Aorta (tissue), 5 donors: Measurements from ENCODE around the gene FAM118B. TPM values are rescaled to one million over a fixed set of nuclear protein-coding genes. Genes with fewer than 3 reads are reported as not detected.
"Not testable (repeated sequence)": the region's sequence is repeated elsewhere in the genome, so short reads cannot be mapped to it uniquely, and the experiment has no call there.

Source experiments
- ATAC-seq: fragments of 200-7000 bp; cut with Tn5 transposase; one replicate; pipeline ENCODE4 v1.9.1; 2022; ENCODE audit warnings: moderate library complexity; ENCODE audit not compliant: low FRiP score
- DNase-seq, 2 donors: peaks; one replicate each; pipeline ENCODE4 v3.0.0-alpha.2; 2020
- H3K27ac ChIP-seq, 2 donors: one replicate each; pipeline ENCODE4 v1.5.1; 2013; ENCODE audit warnings: low read length in 2 of 2, mild to moderate bottlenecking in 2 of 2, moderate library complexity in 2 of 2, control low read depth in 1 of 2, inconsistent platforms in 1 of 2, low read depth in 1 of 2
- H3K27me3 ChIP-seq, 2 donors: one replicate each; pipeline ENCODE4 v1.6.1; 2013; ENCODE audit warnings: control low read depth in 1 of 2, low read length in 1 of 2, mild to moderate bottlenecking in 1 of 2, moderate library complexity in 1 of 2; ENCODE audit not compliant: insufficient read depth in 2 of 2, control insufficient read depth in 1 of 2
- H3K36me3 ChIP-seq, 2 donors: one replicate each; pipeline ENCODE4 v1.6.1; 2013; ENCODE audit warnings: control low read depth in 1 of 2, low read length in 1 of 2, mild to moderate bottlenecking in 1 of 2; ENCODE audit not compliant: insufficient read depth in 2 of 2, control insufficient read depth in 1 of 2
- H3K4me1 ChIP-seq, 2 donors: one replicate each; pipeline ENCODE4 v1.6.1; 2013; ENCODE audit warnings: low read length in 2 of 2, control low read depth in 1 of 2, mild to moderate bottlenecking in 1 of 2, moderate library complexity in 1 of 2; ENCODE audit not compliant: insufficient read depth in 2 of 2, control insufficient read depth in 1 of 2
- H3K4me3 ChIP-seq, 2 donors: one replicate each; pipeline ENCODE4 v1.5.1; 2013; ENCODE audit warnings: low read length in 2 of 2, control low read depth in 1 of 2, mild to moderate bottlenecking in 1 of 2
- H3K9me3 ChIP-seq: one replicate; pipeline ENCODE4 v1.6.1; 2013; ENCODE audit warnings: mild to moderate bottlenecking, low read length; ENCODE audit not compliant: control insufficient read depth
- WGBS, 2 donors: extraction: QIAGEN DNeasy Blood & Tissue Kit; methylation state at CpG; one replicate each; pipeline ENCODE4 v1.1.7; 2013; 5-methylcytosine and 5-hydroxymethylcytosine counted together
- intact Hi-C, 2 donors: fragments of 100-400 bp; cut with DNase I; formaldehyde crosslinking; loops; one replicate each; pipeline versions ENCODE4 v1.14.2 to v1.15.0; 2022
- polyA plus RNA-seq, 2 donors: library from polyadenylated mRNA; stranded (reverse); fragments of 200-250 nt; gene quantifications; one replicate each; pipeline ENCODE4 v1.2.3, GENCODE V29; 2013
- total RNA-seq, 2 donors: library from RNA; stranded (reverse); fragmentation: NEBNext Ultra II Directional; extraction: Animal tissue kit (Norgen Biotek cat#: 25700); gene quantifications; one replicate each; pipeline ENCODE4 v1.2.1, GENCODE V29; 2021
- donor health status: healthy with polysubstance abuse.
- donor health status: Bipolar disorder and iron deficiency.
- donor health status: DM: no; HTN: no; CAD: no.
- donor health status: DM: no; HTN: no; CAD: no.
- donor health status: DM: yes; HTN: yes; CAD: no.

FAM118B gene
- total and polyA plus RNA-seq, 4 donors: 11.9 to 21.9 (median 16.6) TPM

DNA sequence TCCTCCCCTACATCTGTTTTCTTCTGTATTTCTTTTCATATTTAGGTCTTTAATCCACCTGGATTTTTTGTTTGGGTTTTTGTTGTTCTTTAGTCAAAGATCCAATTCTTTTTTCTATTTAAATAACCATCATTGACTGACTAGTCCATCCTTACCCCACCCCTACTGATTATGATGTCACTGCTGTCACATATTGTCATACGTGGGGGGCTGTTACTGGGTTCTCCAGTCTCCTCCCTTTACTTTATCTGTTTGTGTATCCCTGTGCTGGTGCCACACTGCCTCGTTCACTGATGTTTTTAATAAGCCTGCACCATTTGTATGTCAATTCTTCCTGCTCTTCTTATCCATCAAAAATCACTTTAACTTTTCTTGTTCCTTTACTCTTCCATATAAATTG, 85.4 kb downstream of the FAM118B start:
- ATAC-seq (no peak), DNase-seq (no peak)
- Histone ChIP-seq H3K27ac (no peak overlapping the region), H3K36me3 (peaks cover 3 to 6% of the 10 kb centered on the region in 2 donors), H3K27me3 (no peaks in the 10 kb centered on the region), H3K9me3 (no peaks in the 10 kb centered on the region), H3K4me3 (no peak overlapping the region), H3K4me1 (no peaks in the 10 kb centered on the region)
- 52 to 57% methylated on average over 2 of the region's 2 CpGs for WGBS, 2 donors
- intact Hi-C loops: no loop called here

DNA sequence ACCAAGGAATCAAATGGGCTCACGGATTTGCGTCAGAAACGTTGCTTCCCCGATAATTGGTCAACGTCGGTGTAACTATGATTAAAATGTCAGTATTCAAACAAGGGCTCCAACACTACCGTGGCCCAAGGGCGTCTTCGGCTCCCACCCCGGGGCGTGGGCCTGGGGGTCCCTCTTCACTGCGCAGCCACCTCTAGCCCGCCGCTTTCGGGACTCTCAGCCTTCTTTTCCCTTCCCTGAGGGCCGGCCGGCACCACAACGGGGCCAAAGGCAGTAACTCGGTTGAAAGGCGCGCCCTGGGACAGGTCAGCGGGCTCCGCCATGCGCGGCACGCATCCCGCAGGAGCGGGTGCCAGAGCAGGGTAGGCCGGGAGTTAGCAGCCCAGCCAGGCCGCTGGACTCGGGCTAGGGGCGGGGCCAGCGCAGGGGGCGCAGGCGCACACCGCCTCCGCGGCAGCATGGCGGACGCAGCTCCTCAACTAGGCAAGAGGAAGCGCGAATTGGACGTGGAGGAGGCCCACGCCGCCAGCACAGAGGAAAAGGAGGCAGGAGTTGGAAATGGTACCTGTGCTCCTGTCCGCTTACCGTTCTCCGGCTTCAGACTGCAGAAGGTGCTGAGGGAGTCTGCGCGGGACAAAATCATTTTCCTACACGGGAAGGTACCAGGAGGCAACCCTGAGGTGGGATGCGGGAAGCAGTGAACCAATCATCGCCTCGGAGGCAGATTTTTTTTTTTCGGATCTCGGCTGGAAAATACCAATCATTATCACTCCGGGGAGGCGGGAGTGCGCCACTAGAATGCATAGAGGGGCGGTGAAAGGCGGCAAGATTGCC, 92.3 kb downstream of the FAM118B start, which contains the start of gene DCPS:
TSS of gene DCPS (plus strand) at position 438 of the 834 bp plus-strand sequence. CDS start at position 459, 21 bp downstream.
- WGBS, 2 donors: 1% methylated on average over 60 to 61 of the region's 61 CpGs
- intact Hi-C loops: loop anchor here in 1 of 2 donors (5.0 kb wide), 1 partner anchor 113 kb away; no protein-coding TSS in a partner anchor

DNA sequence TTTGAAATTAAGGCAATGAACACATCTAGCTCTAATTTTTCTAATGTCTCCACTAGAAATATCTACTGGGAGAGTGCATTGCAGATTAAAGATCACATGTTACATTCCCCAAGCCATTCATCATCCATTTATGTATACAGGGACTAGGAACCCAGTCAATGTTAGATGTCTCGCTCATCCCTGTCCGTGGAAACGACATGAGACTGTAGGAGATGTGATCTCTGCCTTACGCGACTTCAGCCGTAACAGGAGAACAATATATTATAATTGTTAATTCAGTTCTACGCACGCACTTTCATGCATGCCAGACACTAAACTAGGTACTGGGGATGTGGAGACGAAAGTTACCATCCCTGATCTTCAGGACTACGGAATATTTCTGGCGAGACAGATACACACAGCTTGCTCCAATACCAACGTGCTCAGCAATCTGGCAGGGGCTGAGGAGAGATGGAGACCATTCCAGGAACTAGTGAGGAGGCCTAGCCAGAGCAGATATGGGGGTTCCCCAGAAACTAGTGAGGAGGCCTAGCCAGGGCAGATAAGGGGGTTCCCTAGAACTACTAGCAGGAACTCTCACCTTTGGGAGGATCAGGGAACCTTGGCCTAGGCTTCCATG, 93.0 kb downstream of the FAM118B start:
- intact Hi-C loops: loop anchor here in 1 of 2 donors (5.0 kb wide), 2 partner anchors 53 to 113 kb away; partner anchors contain the start of gene ST3GAL4
- H3K9me3 ChIP-seq: no peaks in the 10 kb centered on the region
- ATAC-seq (peak; percentile 33), DNase-seq (no peak)
- peak overlapping the region; percentile 10 to 55 for H3K4me3 ChIP-seq
- peaks cover 0 to 2% of the 10 kb centered on the region in 2 donors for H3K27me3 ChIP-seq
- H3K36me3 ChIP-seq: no peaks in the 10 kb centered on the region
- peak overlapping the region in 1 of 2 donors; percentile 11 for H3K27ac ChIP-seq
- H3K4me1 ChIP-seq: no peaks in the 10 kb centered on the region
- 21 to 31% methylated on average over 12 of the region's 12 CpGs for WGBS, 2 donors

More for the DNA sequence above, 92.3 kb downstream of the FAM118B start, which contains the start of gene DCPS:
- Histone ChIP-seq H3K27ac (peak within 1 kb of the TSS in 1 of 2 donors; percentile 76), H3K4me1 (no peaks in the 10 kb centered on the region), H3K4me3 (peak within 1 kb of the TSS; percentile 10 to 56), H3K36me3 (no peaks in the 10 kb centered on the region), H3K9me3 (no peaks in the 10 kb centered on the region), H3K27me3 (peaks cover 0 to 2% of the 10 kb centered on the region in 2 donors)
- ATAC-seq (peak; percentile 100), DNase-seq (peak; percentile 94 to 96)

DNA sequence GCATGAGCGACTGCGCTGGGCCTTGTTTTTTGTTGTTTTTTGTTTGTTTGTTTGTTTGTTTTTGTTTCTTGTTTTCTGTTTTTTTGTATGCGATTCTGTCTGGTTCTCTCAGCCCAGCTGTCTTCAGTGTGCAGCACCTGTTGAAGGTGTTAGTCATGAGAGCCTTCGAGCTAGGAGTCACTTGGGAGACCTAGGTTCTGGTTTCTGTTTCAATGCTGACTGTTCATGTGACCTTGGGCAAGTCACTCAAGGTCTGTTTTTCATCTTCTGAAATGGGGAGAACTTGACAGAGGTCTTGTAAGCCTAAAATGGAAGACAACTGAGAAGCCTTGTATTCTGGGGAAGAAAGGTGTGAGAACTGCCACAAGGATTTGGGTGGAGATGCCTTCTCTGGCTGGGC, 94.1 kb downstream of the FAM118B start:
- Histone ChIP-seq H3K27me3 (peaks cover 0 to 2% of the 10 kb centered on the region in 2 donors), H3K9me3 (no peaks in the 10 kb centered on the region), H3K4me3 (no peak overlapping the region), H3K27ac (no peak overlapping the region), H3K4me1 (no peaks in the 10 kb centered on the region), H3K36me3 (no peaks in the 10 kb centered on the region)
- DNase-seq (no peak), ATAC-seq (no peak)
- 91 to 96% methylated on average over 4 of the region's 4 CpGs for WGBS, 2 donors
- intact Hi-C loops: loop anchor here in 1 of 2 donors (5.0 kb wide), 1 partner anchor 52 kb away; the partner anchor contains the start of gene ST3GAL4

DNA sequence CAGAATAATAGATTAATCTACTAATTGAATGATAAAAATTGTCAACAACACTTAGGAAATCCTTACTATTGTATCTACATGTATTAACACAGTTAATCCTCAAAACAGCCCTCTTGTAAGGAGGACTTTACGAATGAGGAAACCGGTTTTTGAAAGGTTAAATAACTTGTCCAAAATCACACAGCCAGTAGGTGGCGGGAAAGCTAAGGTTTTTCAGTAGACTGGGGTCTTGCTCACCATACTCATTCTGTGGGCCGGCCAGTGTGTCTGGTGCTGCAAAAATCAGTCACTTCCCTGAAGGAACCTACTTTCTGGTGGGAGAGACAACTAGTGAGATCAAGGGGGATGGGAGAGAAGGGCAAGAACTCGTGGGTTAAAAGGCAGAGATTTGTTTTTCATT, 96.1 kb downstream of the FAM118B start:
- WGBS, 2 donors: 21 to 29% methylated on average over 5 of the region's 5 CpGs
- intact Hi-C loops: loop anchor here in 1 of 2 donors (5.0 kb wide), 1 partner anchor 50 kb away; the partner anchor contains the start of gene ST3GAL4
- H3K4me3 ChIP-seq: no peak overlapping the region
- DNase-seq (no peak), ATAC-seq (no peak)
- H3K27ac ChIP-seq: no peak overlapping the region
- H3K27me3 ChIP-seq: peaks cover 0 to 2% of the 10 kb centered on the region in 2 donors
- H3K36me3 ChIP-seq: no peaks in the 10 kb centered on the region
- no peaks in the 10 kb centered on the region for H3K9me3 ChIP-seq
- H3K4me1 ChIP-seq: no peaks in the 10 kb centered on the region

DNA sequence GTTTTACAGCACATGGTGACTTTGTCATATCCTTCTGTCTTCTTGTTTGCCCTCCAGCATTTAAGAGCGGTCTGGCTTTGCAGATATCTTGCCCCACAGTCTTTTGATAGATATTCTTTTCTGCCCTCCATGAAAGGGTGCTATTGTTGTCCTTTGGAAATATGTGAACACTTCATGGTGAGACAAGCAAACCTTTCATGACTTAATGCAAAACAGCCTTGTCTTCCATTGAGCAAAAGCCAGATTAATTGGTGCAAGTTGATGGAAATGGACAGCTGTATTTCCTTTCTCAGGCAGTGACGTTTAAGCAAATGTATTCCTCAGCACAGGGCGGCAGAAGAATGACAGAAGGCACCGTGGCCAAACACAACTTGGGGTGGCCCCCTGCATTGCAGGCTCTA, 96.7 kb downstream of the FAM118B start:
- Histone ChIP-seq H3K27ac (no peak overlapping the region), H3K4me3 (no peak overlapping the region), H3K36me3 (no peaks in the 10 kb centered on the region), H3K9me3 (no peaks in the 10 kb centered on the region), H3K27me3 (peaks cover 0 to 2% of the 10 kb centered on the region in 2 donors), H3K4me1 (no peaks in the 10 kb centered on the region)
- intact Hi-C loops: loop anchor here in 1 of 2 donors (5.0 kb wide), 1 partner anchor 49 kb away; the partner anchor contains the start of gene ST3GAL4
- ATAC-seq (no peak), DNase-seq (no peak)
- WGBS, 2 donors: 68 to 78% methylated on average over 4 of the region's 4 CpGs

DNA sequence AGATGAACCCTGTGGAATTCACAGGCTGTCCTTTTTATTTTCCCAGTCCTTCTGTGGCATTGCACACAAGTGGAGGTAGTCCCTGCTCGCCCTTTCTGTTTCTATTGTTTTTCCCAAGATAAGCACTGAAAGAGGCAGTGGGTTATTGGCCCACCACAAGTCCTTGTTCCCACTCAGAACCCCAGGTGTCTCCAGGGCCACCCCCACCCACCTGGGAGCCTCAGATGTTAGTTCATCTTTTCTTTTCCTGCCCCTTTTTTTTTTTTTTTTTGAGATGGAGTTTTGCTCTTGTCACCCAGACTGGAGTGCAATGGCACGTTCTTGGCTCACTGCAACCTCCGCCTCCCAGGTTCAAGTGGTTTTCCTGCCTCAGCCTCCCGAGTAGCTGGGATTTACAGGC, 97.2 kb downstream of the FAM118B start:
- not testable (repeated sequence) for H3K4me3 ChIP-seq, DNase-seq, H3K27ac ChIP-seq, H3K27me3 ChIP-seq, H3K9me3 ChIP-seq, ATAC-seq, H3K36me3 ChIP-seq, H3K4me1 ChIP-seq
- intact Hi-C loops: loop anchor here in 1 of 2 donors (5.0 kb wide), 1 partner anchor 49 kb away; the partner anchor contains the start of gene ST3GAL4
- 89 to 90% methylated on average over 4 of the region's 4 CpGs for WGBS, 2 donors

DNA sequence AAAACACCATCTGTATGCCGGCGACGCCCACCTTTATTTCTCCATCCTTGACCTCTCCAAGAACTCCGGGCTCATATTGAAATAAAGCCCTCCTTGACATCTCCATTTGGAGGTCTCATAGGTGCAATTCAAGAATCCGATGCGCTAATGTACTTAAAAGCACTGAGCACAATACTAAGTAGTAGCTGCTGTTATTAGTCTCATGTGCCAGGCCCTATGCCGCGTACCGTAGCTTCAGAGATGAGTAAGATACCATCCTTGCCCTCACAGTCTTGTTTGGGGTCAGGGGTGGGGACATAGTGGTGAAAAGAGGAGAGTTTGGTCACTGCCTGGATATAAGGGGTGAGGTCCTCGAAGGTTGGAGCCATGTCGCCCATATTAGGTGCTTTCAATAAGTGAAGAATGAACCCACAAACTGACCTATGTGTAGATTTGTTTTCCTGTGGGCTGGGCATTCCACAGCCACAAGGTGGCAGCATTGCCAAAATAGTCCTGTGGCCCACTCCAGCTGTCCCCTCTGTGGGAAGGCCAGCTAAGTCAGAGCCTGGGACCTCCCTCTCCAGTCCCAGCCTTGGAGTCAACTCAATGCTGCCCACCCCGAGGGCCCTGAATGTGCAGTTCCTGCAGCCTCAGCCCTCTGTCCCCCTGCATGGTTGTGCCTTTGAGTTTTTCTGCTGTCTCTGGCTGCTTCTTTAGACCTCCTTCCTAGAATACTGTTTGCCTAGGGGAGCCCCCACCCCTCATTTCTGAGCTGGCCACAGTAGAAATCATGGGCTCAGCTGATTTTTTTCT, 98.8 kb downstream of the FAM118B start:
- DNase-seq (peak; percentile 79 to 89), ATAC-seq (peak; percentile 93)
- WGBS, 2 donors: 59 to 70% methylated on average over 12 of the region's 12 CpGs
- Histone ChIP-seq H3K27me3 (no peaks in the 10 kb centered on the region), H3K27ac (no peak overlapping the region), H3K9me3 (no peaks in the 10 kb centered on the region), H3K4me1 (no peaks in the 10 kb centered on the region), H3K4me3 (no peak overlapping the region), H3K36me3 (no peaks in the 10 kb centered on the region)
- intact Hi-C loops: loop anchor here (1.0 to 10.0 kb wide), 4 partner anchors 37 to 170 kb away; no protein-coding TSS in a partner anchor
